Osteocyte (in vitro differentiated cells): ENCODE measurements around the gene DACH1. TPM values are rescaled to one million over a fixed set of nuclear protein-coding genes. Genes with fewer than 3 reads are reported as not detected.

Experiments
- DNase-seq: peaks from one replicate; pipeline ENCODE4 v3.0.0; 2021; ENCODE audit warnings: mixed read lengths; ENCODE audit not compliant: unreplicated experiment; ENCODE audit errors: extremely low spot score
- H3K27ac Mint-ChIP-seq: one replicate; pipeline ENCODE4 v1.8.0; 2021; ENCODE audit warnings: mild to moderate bottlenecking, mixed read lengths; ENCODE audit not compliant: unreplicated experiment
- H3K27me3 Mint-ChIP-seq: one replicate; pipeline ENCODE4 v1.8.0; 2021; ENCODE audit warnings: mixed read lengths; ENCODE audit not compliant: unreplicated experiment
- H3K36me3 Mint-ChIP-seq: one replicate; pipeline ENCODE4 v1.8.0; 2021; ENCODE audit warnings: mixed read lengths; ENCODE audit not compliant: unreplicated experiment
- H3K4me1 Mint-ChIP-seq: one replicate; pipeline ENCODE4 v1.8.0; 2021; ENCODE audit warnings: mixed read lengths; ENCODE audit not compliant: unreplicated experiment
- H3K4me3 Mint-ChIP-seq: one replicate; pipeline ENCODE4 v1.8.0; 2021; ENCODE audit warnings: mild to moderate bottlenecking, moderate library complexity, mixed read lengths; ENCODE audit not compliant: unreplicated experiment
- H3K9me3 Mint-ChIP-seq: one replicate; pipeline ENCODE4 v1.8.0; 2021; ENCODE audit warnings: mixed read lengths; ENCODE audit not compliant: unreplicated experiment
- CTCF ChIP-seq: fragments of 200-600 bp; sonication (generic); IDR thresholded peaks from 2 replicates; pipeline ENCODE4 v1.5.0; 2021; ENCODE audit warnings: antibody characterized with exemption, mild to moderate bottlenecking, moderate library complexity
- total RNA-seq: library from RNA; stranded (reverse); gene quantifications from 2 replicates; pipeline ENCODE4 v1.2.1, GENCODE V29; 2021

DACH1 gene
- total RNA-seq, 1 donor from 2014 or later: 0.54 TPM

DNA sequence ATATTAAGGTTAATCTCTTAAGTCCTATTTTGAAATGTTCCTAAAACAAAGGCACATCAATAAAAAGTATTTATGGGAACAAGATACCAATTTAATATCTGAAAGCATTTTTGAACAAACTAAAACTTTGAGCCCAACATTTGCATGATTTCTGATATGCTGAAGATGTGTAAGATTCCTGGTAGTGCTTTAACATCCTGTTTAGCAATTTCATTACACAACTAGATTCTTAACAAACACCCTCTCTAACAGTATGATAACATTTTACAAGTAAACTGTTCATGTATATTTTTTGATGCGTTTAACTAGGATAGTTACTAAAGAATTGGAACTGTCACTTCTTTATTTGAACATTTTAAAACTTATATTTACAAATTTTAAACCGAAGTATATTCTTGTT is 63.9 kb downstream of the DACH1 start:
- Mint-ChIP-seq H3K27ac (no peak overlapping the region), H3K9me3 (no peaks in the 10 kb centered on the region), H3K36me3 (no peaks in the 10 kb centered on the region), H3K4me1 (no peaks in the 10 kb centered on the region), H3K27me3 (peaks cover 2% of the 10 kb centered on the region), H3K4me3 (no peak overlapping the region)
- TF ChIP-seq CTCF: no peak
- DNase-seq: no peak

DNA sequence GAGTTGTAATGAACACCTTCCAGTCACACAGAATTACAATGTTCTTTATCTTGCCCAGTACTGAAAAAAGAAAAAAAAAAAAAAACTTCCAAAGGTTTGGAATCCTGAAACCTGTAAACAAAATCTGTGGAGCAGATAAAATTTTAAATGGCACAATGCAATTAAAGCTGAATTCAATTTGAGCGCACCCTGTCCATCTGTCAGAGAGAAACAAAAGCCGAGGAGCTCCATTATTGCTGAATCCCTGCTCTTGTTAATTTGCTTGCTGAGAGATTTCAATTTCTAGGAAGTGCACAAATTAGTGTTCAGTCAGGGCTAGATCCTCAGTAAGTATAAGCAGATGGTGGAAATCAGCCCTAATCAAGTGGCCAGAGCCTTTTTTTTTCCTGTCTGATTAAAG is 65.2 kb downstream of the DACH1 start:
- H3K27me3 Mint-ChIP-seq: peaks cover 2% of the 10 kb centered on the region
- no peak for TF ChIP-seq CTCF
- no peak overlapping the region for H3K27ac Mint-ChIP-seq
- DNase-seq: no peak
- no peak overlapping the region for H3K4me3 Mint-ChIP-seq
- H3K9me3 Mint-ChIP-seq: no peaks in the 10 kb centered on the region
- no peaks in the 10 kb centered on the region for H3K4me1 Mint-ChIP-seq
- H3K36me3 Mint-ChIP-seq: no peaks in the 10 kb centered on the region

DNA sequence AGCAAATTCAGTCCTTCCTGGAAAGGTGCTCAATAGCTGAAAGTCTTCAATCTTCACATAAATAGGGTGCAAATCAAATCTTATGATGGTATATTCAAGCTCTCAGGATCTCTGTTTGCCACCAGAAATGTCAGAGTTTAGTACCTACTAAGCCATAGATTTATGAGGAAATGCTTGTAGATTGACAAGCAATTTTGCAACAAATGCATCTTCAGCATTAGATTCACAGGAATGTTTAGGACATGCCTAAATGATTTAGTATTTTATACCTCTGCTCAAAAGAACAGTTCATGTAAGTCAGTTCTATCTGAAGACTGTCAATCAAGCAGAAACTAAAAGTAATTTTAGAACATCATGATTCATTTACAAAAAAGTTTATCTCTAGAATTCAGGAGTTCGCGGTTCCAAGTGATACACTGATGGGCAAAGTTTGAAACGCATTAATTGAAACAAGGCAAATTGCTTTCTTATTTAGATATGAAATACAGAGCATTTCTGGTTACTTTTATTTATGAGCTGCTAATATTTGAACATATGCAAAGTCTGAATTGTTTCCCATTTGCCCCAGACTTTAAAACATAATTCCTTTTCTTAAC is 65.7 kb downstream of the DACH1 start:
- no peak for DNase-seq
- Mint-ChIP-seq H3K27ac (no peak overlapping the region), H3K4me3 (no peak overlapping the region), H3K27me3 (peaks cover 2% of the 10 kb centered on the region), H3K9me3 (no peaks in the 10 kb centered on the region), H3K4me1 (no peaks in the 10 kb centered on the region), H3K36me3 (no peaks in the 10 kb centered on the region)
- TF ChIP-seq CTCF: no peak

DNA sequence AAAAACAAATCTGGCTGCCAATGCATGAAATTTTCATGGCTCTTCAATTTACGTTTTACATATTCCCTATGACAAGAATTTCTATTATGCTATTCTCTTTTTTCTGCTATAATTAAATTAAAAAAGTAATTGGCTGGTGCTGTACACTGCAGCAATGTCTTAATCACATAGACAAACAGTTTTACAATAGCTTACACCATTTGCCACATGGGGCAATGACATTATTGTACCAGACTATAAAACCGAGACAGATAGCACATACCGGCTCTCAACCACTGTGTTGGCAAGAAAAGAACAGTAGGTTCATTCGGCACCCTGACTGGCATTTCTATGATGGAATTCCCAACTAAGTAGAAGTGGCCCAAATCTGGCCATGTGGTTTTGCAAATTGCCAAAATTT is 67.7 kb downstream of the DACH1 start:
- Mint-ChIP-seq H3K4me3 (no peak overlapping the region), H3K36me3 (no peaks in the 10 kb centered on the region), H3K27ac (no peak overlapping the region), H3K9me3 (no peaks in the 10 kb centered on the region), H3K27me3 (peaks cover 2% of the 10 kb centered on the region), H3K4me1 (no peaks in the 10 kb centered on the region)
- TF ChIP-seq CTCF: no peak
- no peak for DNase-seq

- Mint-ChIP-seq H3K27ac (no peak overlapping the region), H3K27me3 (peaks cover 2% of the 10 kb centered on the region), H3K4me1 (no peaks in the 10 kb centered on the region), H3K9me3 (no peaks in the 10 kb centered on the region), H3K4me3 (no peak overlapping the region), H3K36me3 (no peaks in the 10 kb centered on the region)
- no peak for DNase-seq
- TF ChIP-seq CTCF: no peak
Measured at GRCh38 chr13:71798707-71799106, 68.3 kb downstream of the DACH1 start.
